ENCODE results near the gene ATP6V1D. TPM values are rescaled to one million over a fixed set of nuclear protein-coding genes. Genes with fewer than 3 reads are reported as not detected.

ATP6V1D gene
- total RNA-seq, 2 donors from 2014 or later = 94.3 to 101 TPM

GRCh38 chr14:67317822-67318221, 41.8 kb downstream of the ATP6V1D start:
- H3K4me3 ChIP-seq = no peak overlapping the region
- no peak for DNase-seq (ENCODE audit: low spot score)
- intact Hi-C loops (cut with DNase I) = no loop called here
- H3K36me3 ChIP-seq = no peaks in the 10 kb centered on the region
- TF ChIP-seq POLR2A (IDR thresholded peaks at IDR 0.05) (no peak), POLR2AphosphoS5 (IDR thresholded peaks at IDR 0.05) (no peak), CTCF (IDR thresholded peaks at IDR 0.05) (no peak)
- H3K27me3 ChIP-seq (replicated peaks; ENCODE audit: insufficient read depth) = no peaks in the 10 kb centered on the region
- no peaks in the 10 kb centered on the region for H3K4me1 ChIP-seq (replicated peaks)
- no peak overlapping the region for H3K27ac ChIP-seq
- no peaks in the 10 kb centered on the region for H3K9me3 ChIP-seq
- 48% methylated on average over 1 of the region's 1 CpG for WGBS

GRCh38 chr14:67313153-67313552, 46.5 kb downstream of the ATP6V1D start:
- intact Hi-C loops (cut with DNase I) = no loop called here
- 46% methylated on average over 1 of the region's 1 CpG for WGBS
- Histone ChIP-seq H3K27me3 (replicated peaks; ENCODE audit: insufficient read depth) (no peaks in the 10 kb centered on the region), H3K36me3 (no peaks in the 10 kb centered on the region), H3K4me3 (no peak overlapping the region), H3K4me1 (replicated peaks) (no peaks in the 10 kb centered on the region), H3K9me3 (no peaks in the 10 kb centered on the region), H3K27ac (no peak overlapping the region)
- no peak for DNase-seq (ENCODE audit: low spot score)
- no peak for TF ChIP-seq POLR2A (IDR thresholded peaks at IDR 0.05)
- TF ChIP-seq CTCF (IDR thresholded peaks at IDR 0.05) = no peak
- TF ChIP-seq POLR2AphosphoS5 (IDR thresholded peaks at IDR 0.05) = no peak

DNA sequence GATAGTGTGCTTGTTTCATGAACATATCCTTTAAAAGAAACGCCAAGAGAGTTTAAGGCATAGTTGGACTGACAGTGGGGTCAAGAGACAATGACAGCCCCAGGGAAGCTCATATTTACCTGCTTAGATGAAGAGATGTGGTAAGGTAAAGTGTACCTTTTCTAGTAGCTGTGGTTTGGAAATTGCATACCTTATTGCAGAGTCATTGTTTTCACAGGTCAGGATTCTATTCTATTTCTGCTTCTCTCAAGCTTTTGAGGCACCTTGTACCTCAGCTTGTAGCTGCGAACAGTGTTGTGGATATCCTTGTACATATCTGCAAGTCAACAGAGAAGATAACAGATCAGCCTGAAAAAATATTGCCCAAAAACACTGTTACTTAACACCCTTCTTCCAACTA, 47.7 kb downstream of the ATP6V1D start:
- 91% methylated on average over 2 of the region's 2 CpGs for WGBS
- no peaks in the 10 kb centered on the region for H3K36me3 ChIP-seq
- no peak for TF ChIP-seq CTCF (IDR thresholded peaks at IDR 0.05)

More for the DNA sequence above, 47.7 kb downstream of the ATP6V1D start:
- no peaks in the 10 kb centered on the region for H3K4me1 ChIP-seq (replicated peaks)
- no peak for DNase-seq (ENCODE audit: low spot score)
- no peaks in the 10 kb centered on the region for H3K9me3 ChIP-seq
- no peak overlapping the region for H3K4me3 ChIP-seq
- intact Hi-C loops (cut with DNase I) = no loop called here
- H3K27me3 ChIP-seq (replicated peaks; ENCODE audit: insufficient read depth) = no peaks in the 10 kb centered on the region
- H3K27ac ChIP-seq = no peak overlapping the region

Small RNA genes within 50 kb of the gene (small RNA-seq; reads per million reads assigned to genes)
- gene RF00019 = 0 reads per million in 2 donors

Other genes with a start within 250 kb of the ATP6V1D start
- not detected for gene GARIN2, start 170.4 kb downstream of the ATP6V1D start, total RNA-seq
- gene PALS1, start 118.4 kb downstream of the ATP6V1D start, total RNA-seq = 10 to 100 TPM; 22.3 to 36.5 TPM
- 10 to 100 TPM; 53.1 to 63.6 TPM for gene EIF2S1, start 524 bp upstream of the ATP6V1D start, total RNA-seq
- 10 to 100 TPM in 1 of 2 donors, 1 to 10 TPM in 1; 8.1 to 21.1 TPM for gene PLEK2, start 52.4 kb upstream of the ATP6V1D start, total RNA-seq
- 10 to 100 TPM in 1 of 2 donors, 1 to 10 TPM in 1; 5.7 to 85.4 TPM for gene TMEM229B, start 128.9 kb upstream of the ATP6V1D start, total RNA-seq
- 10 to 100 TPM; 57.9 to 92.7 TPM for gene PLEKHH1, start 173.5 kb upstream of the ATP6V1D start, total RNA-seq
- gene PIGH, start 240.5 kb upstream of the ATP6V1D start, total RNA-seq = 100 to 1,000 TPM in 1 of 2 donors, 10 to 100 TPM in 1; 41.5 to 128 TPM